ENCODE results near the gene ROR2.

The ROR2 gene

DNA sequence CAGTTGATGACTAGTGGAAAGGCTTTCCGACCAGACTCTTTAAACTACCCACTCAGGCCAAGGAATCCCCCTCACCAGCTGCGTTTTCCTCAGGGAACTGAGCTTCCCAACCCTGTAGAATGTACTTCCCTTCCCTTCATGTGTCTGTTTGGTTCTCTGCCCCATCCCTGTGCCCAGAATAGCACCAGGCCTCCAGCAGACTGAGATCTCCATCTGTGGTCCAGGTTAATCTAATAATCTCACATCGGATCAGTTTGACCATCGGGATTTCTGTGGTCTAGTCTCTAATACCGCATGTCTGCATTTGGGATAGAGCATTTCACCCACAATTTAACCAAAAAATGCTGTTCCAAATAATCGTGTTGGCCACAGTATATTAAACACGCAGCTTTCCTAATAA is 237.2 kb downstream of the ROR2 start:
- peaks cover 19% of the 10 kb centered on the region for H3K27me3 Mint-ChIP-seq

DNA sequence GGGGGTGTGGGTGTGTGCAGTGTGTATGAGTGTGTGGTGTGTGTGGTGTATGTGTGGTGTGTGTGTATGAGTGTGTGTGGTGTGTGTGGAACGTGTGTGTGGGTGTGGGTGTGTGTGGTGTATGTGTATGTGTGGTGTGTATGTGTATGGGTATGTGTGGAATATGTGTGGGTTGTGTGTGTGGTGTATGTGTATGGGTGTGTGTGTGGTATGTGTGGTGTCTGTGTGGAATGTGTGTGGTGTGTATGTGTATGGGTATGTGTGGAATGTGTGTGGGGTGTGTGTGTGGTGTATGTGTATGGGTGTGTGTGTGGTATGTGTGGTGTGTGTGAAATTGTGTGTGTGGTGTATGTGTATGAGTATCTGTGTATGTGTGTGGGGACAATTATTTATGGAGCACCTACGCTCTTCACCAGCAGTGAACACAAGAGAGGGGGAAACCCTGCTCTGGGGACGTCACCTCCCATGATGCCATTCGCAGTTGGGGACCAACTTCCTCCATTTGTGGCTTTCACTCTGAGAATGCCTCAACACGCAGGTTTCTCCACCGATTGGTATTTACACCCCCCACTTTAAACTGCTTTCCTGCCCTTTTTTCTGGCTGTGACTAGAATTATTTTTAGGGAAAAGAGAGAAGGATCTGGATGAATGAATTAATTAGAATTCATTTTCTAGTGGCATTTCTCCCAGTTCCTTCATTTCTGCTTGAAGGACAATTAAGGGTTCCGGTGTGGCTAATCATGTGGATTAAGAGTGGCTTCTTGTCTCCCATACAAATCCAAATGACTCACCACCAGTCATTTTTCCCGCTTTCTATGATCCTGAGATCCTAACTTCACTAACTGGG is 238.1 kb downstream of the ROR2 start:
- peaks cover 10% of the 10 kb centered on the region for H3K27me3 Mint-ChIP-seq
- peak; percentile 73 to 86 for DNase-seq
- H3K4me3 Mint-ChIP-seq = no peak overlapping the region
- peak overlapping the region in 1 of 2 donors; percentile 35 for H3K27ac Mint-ChIP-seq
- peaks cover 19% of the 10 kb centered on the region for H3K4me1 Mint-ChIP-seq
- peaks cover 5 to 8% of the 10 kb centered on the region in 2 donors for H3K9me3 Mint-ChIP-seq
- ATAC-seq = peak; percentile 99

More for the DNA sequence above, 237.2 kb downstream of the ROR2 start:
- no peak for ATAC-seq
- H3K27ac Mint-ChIP-seq = no peak overlapping the region
- no peak for DNase-seq
- peak overlapping the region; percentile 33 to 51 for H3K4me3 Mint-ChIP-seq
- peaks cover 21% of the 10 kb centered on the region for H3K4me1 Mint-ChIP-seq
- peaks cover 5 to 9% of the 10 kb centered on the region in 2 donors for H3K9me3 Mint-ChIP-seq

GRCh38 chr9:91710158-91710557 is 239.9 kb downstream of the ROR2 start:
- DNase-seq = no peak
- ATAC-seq = no peak
- H3K4me3 Mint-ChIP-seq = no peak overlapping the region

GRCh38 chr9:91705386-91705785 is 244.6 kb downstream of the ROR2 start:
- ATAC-seq = no peak
- Mint-ChIP-seq H3K27ac (no peak overlapping the region), H3K4me3 (no peak overlapping the region), H3K27me3 (no peaks in the 10 kb centered on the region), H3K9me3 (peaks cover 12% of the 10 kb centered on the region in 2 donors), H3K4me1 (no peaks in the 10 kb centered on the region)
- no peak for DNase-seq

More at GRCh38 chr9:91710158-91710557, 239.9 kb downstream of the ROR2 start:
- peaks cover 10 to 11% of the 10 kb centered on the region in 2 donors for H3K9me3 Mint-ChIP-seq
- H3K27me3 Mint-ChIP-seq = no peaks in the 10 kb centered on the region
- H3K4me1 Mint-ChIP-seq = peaks cover 15% of the 10 kb centered on the region
- H3K27ac Mint-ChIP-seq = no peak overlapping the region

GRCh38 chr9:91700475-91700874 is 249.6 kb downstream of the ROR2 start:
- Mint-ChIP-seq H3K27ac (no peak overlapping the region), H3K4me3 (no peak overlapping the region), H3K4me1 (no peaks in the 10 kb centered on the region), H3K9me3 (peaks cover 4 to 6% of the 10 kb centered on the region in 2 donors), H3K27me3 (no peaks in the 10 kb centered on the region)
- no peak for DNase-seq
- ATAC-seq = no peak

GRCh38 chr9:91698266-91698665 is 251.8 kb downstream of the ROR2 start:
- DNase-seq (no peak), ATAC-seq (peak; percentile 62)
- peaks cover 6% of the 10 kb centered on the region for H3K27me3 Mint-ChIP-seq
- peak overlapping the region in 1 of 2 donors; percentile 93 for H3K27ac Mint-ChIP-seq
- no peaks in the 10 kb centered on the region for H3K4me1 Mint-ChIP-seq
- peaks cover 0 to 3% of the 10 kb centered on the region in 2 donors for H3K9me3 Mint-ChIP-seq
- no peak overlapping the region for H3K4me3 Mint-ChIP-seq

GRCh38 chr9:91697201-91697600 is 252.8 kb downstream of the ROR2 start:
- Mint-ChIP-seq H3K27ac (no peak overlapping the region), H3K27me3 (peaks cover 11% of the 10 kb centered on the region), H3K9me3 (peaks cover 0 to 3% of the 10 kb centered on the region in 2 donors), H3K4me1 (no peaks in the 10 kb centered on the region), H3K4me3 (no peak overlapping the region)
- ATAC-seq = no peak
- no peak for DNase-seq

DNA sequence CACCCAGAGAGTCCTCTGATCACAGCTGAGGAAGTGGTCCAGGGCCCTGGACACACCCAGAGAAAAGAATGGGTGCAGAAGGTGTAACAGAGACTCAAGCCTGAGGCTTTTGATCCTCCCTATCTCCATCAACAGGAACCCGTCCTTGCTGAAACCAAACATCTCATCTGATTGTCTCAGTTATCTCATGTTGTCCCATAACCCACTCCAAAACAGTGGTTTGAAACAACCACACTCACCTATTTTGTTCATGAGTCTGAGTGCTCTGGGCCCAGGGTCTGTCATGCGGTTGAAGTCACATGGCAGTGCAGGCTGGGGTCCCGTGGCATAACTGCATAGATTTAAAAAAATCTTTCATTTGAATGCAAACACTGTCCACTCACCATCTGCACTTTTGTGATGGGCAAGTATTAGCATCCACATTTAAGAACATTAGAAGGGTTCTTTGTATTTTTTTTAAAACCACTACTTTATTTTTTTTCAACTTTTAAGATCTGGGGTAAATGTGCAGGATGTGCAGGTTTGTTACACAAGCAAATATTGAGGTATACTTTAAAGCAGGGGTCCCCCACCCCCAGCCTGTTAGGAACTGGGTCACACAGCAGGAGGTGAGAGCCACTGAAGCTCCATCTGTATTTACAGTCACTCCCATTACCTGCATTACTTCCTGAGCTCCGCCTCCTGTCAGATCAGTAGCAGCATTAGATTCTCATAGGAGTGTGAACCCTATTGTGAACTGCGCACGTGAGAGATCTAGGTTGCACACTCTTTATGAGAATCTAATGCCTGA is 255.8 kb downstream of the ROR2 start:
- peaks cover 18% of the 10 kb centered on the region for H3K27me3 Mint-ChIP-seq
- H3K27ac Mint-ChIP-seq = no peak overlapping the region
- no peak overlapping the region for H3K4me3 Mint-ChIP-seq
- no peak for DNase-seq
- no peaks in the 10 kb centered on the region for H3K4me1 Mint-ChIP-seq
- peaks cover 0 to 3% of the 10 kb centered on the region in 2 donors for H3K9me3 Mint-ChIP-seq
- ATAC-seq = peak; percentile 9

GRCh38 chr9:91693226-91693625 is 256.8 kb downstream of the ROR2 start:
- peaks cover 18% of the 10 kb centered on the region for H3K27me3 Mint-ChIP-seq
- no peak overlapping the region for H3K4me3 Mint-ChIP-seq
- DNase-seq (no peak), ATAC-seq (no peak)
- H3K4me1 Mint-ChIP-seq = no peaks in the 10 kb centered on the region
- H3K27ac Mint-ChIP-seq = no peak overlapping the region
- peaks cover 0 to 3% of the 10 kb centered on the region in 2 donors for H3K9me3 Mint-ChIP-seq

DNA sequence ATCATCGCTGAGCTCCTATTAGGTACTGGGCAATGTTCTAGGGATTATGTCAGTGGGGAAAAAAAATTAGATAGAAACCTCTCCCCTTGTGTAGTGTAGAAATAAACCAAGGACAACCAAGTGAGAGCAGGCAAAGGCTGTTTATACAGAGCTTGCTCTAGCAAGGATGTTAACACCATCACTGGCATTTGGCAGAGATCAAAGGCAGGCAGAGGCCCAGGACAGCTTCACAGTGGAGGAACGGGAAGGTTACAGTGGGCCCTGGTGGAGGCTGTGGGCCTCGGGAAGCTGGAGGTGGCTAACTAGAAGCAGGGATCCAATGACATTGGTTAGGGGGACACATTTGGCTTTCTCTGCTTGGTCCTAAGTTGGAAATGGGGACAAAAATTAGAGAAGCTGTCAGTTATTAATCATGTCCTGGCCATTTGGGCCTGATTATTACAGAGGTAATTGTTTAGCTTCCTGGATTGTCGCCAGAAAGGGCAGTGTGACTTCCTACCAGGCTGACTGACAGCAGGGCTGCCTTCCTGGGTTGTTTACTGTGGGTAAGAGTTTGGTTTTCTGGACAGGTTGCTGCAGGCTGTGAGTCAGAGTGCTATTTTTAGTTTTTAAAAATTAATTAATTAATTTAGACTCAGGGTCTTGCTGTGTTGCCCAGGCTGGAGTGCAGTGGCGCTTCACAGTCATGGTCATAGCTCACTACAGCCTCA is 259.3 kb downstream of the ROR2 start:
- no peak for DNase-seq
- peaks cover 0 to 3% of the 10 kb centered on the region in 2 donors for H3K9me3 Mint-ChIP-seq
- peaks cover 18% of the 10 kb centered on the region for H3K27me3 Mint-ChIP-seq
- no peak overlapping the region for H3K27ac Mint-ChIP-seq
- H3K4me3 Mint-ChIP-seq = no peak overlapping the region
- no peak for ATAC-seq
- no peaks in the 10 kb centered on the region for H3K4me1 Mint-ChIP-seq

DNA sequence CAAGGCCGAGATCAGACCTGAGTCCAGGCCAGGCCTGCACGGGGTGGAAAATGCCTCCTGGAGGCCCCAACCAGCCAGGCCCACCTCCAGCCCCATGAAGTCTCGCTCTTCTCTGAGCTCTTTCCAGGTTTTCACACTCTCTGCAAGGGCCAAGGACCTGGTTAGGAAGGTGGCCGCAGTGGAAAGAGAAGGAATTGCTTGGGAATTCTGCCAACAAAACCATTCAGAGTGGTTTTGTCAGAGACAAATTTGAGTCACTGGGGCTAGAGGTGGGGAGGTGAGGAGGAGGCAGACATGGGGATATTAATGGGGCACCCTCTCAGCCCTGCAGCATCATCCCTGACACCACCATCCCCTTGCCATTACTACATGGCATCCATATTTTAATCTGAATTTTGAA is 261.0 kb downstream of the ROR2 start:
- H3K4me3 Mint-ChIP-seq = no peak overlapping the region
- no peak overlapping the region for H3K27ac Mint-ChIP-seq
- H3K9me3 Mint-ChIP-seq = no peaks in the 10 kb centered on the region
- DNase-seq = no peak
- peaks cover 18% of the 10 kb centered on the region for H3K27me3 Mint-ChIP-seq
- H3K4me1 Mint-ChIP-seq = no peaks in the 10 kb centered on the region
- no peak for ATAC-seq

DNA sequence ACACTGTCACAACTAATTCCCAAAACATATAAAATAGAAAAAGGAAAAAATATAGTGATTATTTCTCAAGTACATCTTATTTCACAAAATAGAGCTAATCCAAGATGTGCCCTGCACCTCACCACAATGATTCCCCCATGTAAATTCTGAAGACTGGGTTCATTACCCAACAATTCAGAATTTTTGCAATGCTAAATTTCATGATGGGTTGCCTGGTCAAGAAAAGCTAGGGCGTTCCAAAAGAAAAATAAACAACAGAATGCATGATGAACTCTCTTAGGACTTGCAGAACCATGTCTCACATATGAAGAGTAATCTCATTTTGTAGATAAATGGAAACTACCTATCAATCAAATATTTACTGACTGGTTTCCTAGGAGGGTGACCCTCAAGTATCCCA is 266.8 kb downstream of the ROR2 start:
- DNase-seq (no peak), ATAC-seq (no peak)
- no peak overlapping the region for H3K4me3 Mint-ChIP-seq
- peaks cover 36% of the 10 kb centered on the region for H3K27me3 Mint-ChIP-seq
- H3K27ac Mint-ChIP-seq = no peak overlapping the region
- H3K9me3 Mint-ChIP-seq = no peaks in the 10 kb centered on the region
- peaks cover 5% of the 10 kb centered on the region for H3K4me1 Mint-ChIP-seq

GRCh38 chr9:91682806-91683205 is 267.2 kb downstream of the ROR2 start:
- no peak for DNase-seq
- Mint-ChIP-seq H3K27ac (no peak overlapping the region), H3K27me3 (peaks cover 36% of the 10 kb centered on the region), H3K4me1 (peaks cover 5% of the 10 kb centered on the region), H3K4me3 (no peak overlapping the region), H3K9me3 (no peaks in the 10 kb centered on the region)
- ATAC-seq = no peak

DNA sequence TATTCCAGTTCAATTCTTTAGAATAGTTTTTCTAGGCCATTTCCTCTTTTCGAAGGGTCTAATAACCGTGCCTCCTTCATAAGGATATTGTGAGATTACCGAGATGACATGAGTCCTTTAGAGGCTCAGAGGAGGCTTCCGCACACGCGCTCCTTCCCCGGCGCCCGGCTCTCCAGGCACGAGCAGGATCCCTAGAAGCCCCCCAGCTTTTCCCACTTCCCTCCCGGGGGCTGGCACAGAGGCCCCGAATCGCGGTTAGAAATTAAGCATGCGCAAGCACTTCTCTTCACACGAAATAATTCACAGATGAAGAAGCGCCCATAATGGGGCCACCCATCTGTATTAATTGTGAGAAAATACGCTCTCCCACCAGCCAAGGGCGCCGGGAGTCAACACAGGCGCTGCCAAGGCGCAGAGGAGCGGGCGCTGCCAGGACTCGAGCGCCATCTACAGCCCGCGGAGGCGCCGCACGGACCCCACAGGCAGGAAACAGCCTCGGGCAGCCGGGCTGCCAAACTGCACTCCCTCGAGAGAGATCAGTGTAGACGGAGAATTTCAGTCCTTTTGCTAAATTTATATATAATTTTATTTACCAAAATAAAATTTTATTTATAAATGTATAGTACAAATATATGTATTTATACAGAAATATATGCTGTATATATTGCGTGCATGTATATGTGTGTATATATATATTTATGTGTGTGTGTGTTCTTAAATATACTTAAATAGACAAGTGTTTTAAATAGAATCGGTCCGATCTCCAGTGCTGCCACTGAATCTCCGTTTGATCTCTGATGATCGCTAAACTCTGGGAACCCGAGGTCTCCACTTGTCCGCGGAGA is 268.3 kb downstream of the ROR2 start:
- DNase-seq (peak; percentile 74 to 78), ATAC-seq (peak; percentile 99)
- Mint-ChIP-seq H3K9me3 (no peaks in the 10 kb centered on the region), H3K27me3 (peaks cover 47% of the 10 kb centered on the region), H3K4me1 (peaks cover 5% of the 10 kb centered on the region), H3K27ac (peak overlapping the region in 1 of 2 donors; percentile 59), H3K4me3 (peak overlapping the region; percentile 63 to 77)

- Mint-ChIP-seq H3K27ac (no peak overlapping the region), H3K4me3 (no peak overlapping the region), H3K27me3 (peaks cover 54% of the 10 kb centered on the region), H3K9me3 (no peaks in the 10 kb centered on the region), H3K4me1 (peaks cover 5% of the 10 kb centered on the region)
- ATAC-seq (no peak), DNase-seq (no peak)
These were observed 269.0 kb downstream of the ROR2 start for GRCh38 chr9:91680998-91681397.

Data from stimulated activated naive CD8-positive, alpha-beta T cell treated with anti-CD3 and anti-CD28 coated beads, Interleukin-15, amount 100 ng/mL, for 72 hours (primary cell).